KMS-11 (cell line): ENCODE results near the gene GNG7.
A peak's percentile ranks its signal among the peaks of the same experiment; 100 is the strongest.
"Not testable (repeated sequence)": the region's sequence is repeated elsewhere in the genome, so short reads cannot be mapped to it uniquely, and the experiment has no call there.

Experiments
- H2AFZ ChIP-seq: fragments of 200-600 bp; sonication (generic); 2 replicates; pipeline ENCODE4 v1.6.1; 2016; ENCODE audit warnings: antibody characterized with exemption, mixed run types, low read depth
- H3K27ac ChIP-seq: fragments of 200-600 bp; sonication (generic); 2 replicates; pipeline ENCODE4 v1.6.1; 2016; ENCODE audit warnings: mild to moderate bottlenecking, mixed run types
- H3K27me3 ChIP-seq: fragments of 200-600 bp; sonication (generic); 2 replicates; pipeline ENCODE4 v1.6.1; 2017; ENCODE audit warnings: mild to moderate bottlenecking, low read depth, mixed run types, moderate library complexity; ENCODE audit not compliant: insufficient read depth
- H3K36me3 ChIP-seq: fragments of 200-600 bp; sonication (generic); 2 replicates; pipeline ENCODE4 v1.6.1; 2017; ENCODE audit warnings: mild to moderate bottlenecking, mixed run types; ENCODE audit not compliant: insufficient read depth
- H3K4me1 ChIP-seq: fragments of 200-600 bp; sonication (generic); 2 replicates; pipeline ENCODE4 v1.6.1; 2016; ENCODE audit warnings: mild to moderate bottlenecking, low read depth, mixed run types; ENCODE audit not compliant: poor library complexity, severe bottlenecking
- H3K4me2 ChIP-seq: fragments of 200-600 bp; sonication (generic); 2 replicates; pipeline ENCODE4 v1.7.0; 2016; ENCODE audit warnings: mild to moderate bottlenecking, mixed run types
- H3K4me3 ChIP-seq: fragments of 200-600 bp; sonication (generic); IDR thresholded peaks from 2 replicates; pipeline ENCODE4 v1.6.1; 2017; ENCODE audit warnings: low read depth, low read length, mixed read lengths; ENCODE audit not compliant: insufficient read depth
- H3K79me2 ChIP-seq: fragments of 200-600 bp; sonication (generic); 2 replicates; pipeline ENCODE4 v1.6.1; 2016; ENCODE audit warnings: low read depth, mixed run types; ENCODE audit not compliant: insufficient read depth
- H3K9ac ChIP-seq: fragments of 200-600 bp; sonication (generic); 2 replicates; pipeline ENCODE4 v1.6.1; 2016; ENCODE audit warnings: mild to moderate bottlenecking, mixed run types
- H4K20me1 ChIP-seq: fragments of 200-600 bp; sonication (generic); 2 replicates; pipeline ENCODE4 v1.6.1; 2016; ENCODE audit warnings: mild to moderate bottlenecking, mixed run types; ENCODE audit not compliant: insufficient read depth
- TF ChIP-seq, protein P1 (sequence below): fragments of 200-600 bp; sonication (generic); conservative IDR thresholded peaks from 2 replicates; pipeline ENCODE4 v1.6.1; 2017; ENCODE audit warnings: low read depth, mild to moderate bottlenecking, antibody characterized with exemption, low read length, moderate library complexity, mixed read lengths

Gene GNG7

DNA sequence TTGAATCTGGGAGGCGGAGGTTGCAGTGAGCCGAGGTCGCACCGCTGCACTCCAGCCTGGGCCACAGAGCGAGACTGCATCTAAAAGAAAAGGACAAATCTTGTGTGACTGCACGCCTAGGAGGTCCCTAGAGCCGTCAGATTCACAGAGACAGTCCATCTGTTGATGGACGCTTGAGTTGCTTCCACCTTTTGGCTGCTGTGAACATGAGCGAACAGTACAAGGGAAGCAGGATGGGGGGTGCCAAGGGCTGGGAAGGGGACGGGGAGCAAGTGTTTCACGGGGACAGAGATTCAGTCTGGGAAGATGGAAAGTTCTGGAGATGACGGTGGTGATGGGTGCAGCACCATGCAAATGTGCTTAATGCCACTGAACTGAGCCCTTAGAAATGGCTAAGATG, 78.7 kb downstream of the GNG7 start:
- no peak overlapping the region for H3K4me2 ChIP-seq

DNA sequence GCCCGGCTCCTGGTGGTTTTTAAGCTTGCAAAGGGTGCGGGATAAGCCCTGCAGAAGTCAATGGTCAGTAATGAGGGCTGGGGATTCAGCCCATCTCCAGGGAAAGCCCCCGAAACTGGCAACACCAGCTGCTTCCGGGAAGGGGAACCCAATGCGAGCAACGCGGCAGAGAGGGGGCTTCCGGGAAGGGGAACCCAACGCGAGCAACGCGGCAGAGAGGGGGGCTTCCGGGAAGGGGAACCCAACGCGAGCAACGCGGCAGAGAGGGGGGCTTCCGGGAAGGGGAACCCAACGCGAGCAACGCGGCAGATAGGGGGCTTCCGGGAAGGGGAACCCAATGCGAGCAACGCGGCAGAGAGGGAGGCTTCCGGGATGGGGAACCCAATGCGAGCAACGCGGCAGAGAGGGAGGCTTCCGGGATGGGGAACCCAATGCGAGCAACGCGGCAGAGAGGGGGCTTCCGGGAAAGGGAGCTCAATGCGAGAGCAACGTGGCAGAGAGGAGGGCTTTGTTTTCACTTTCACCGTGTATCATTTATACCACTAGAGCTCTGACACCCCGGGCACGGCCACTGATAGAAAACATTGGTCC, 80.0 kb downstream of the GNG7 start:
- H3K27me3 ChIP-seq, H3K79me2 ChIP-seq, H2AFZ ChIP-seq, H3K27ac ChIP-seq, H3K36me3 ChIP-seq, H3K4me3 ChIP-seq, H4K20me1 ChIP-seq: not testable (repeated sequence)
- peak overlapping the region; percentile 11; the same call in 1 of the 2 replicates for H3K9ac ChIP-seq
- H3K4me1 ChIP-seq = peaks cover 35% of the 10 kb centered on the region
- H3K4me2 ChIP-seq = 0 out of 2 replicates have a peak overlapping the region, but pooled peaks have one; percentile 96

More for the DNA sequence above, 78.7 kb downstream of the GNG7 start:
- Histone ChIP-seq H3K9ac (no peak overlapping the region), H3K79me2 (no peaks in the 10 kb centered on the region), H3K4me1 (peaks cover 32% of the 10 kb centered on the region), H3K27me3 (no peaks in the 10 kb centered on the region), H3K36me3 (no peaks in the 10 kb centered on the region), H3K27ac (no peak overlapping the region), H2AFZ (no peak overlapping the region), H4K20me1 (no peaks in the 10 kb centered on the region), H3K4me3 (no peak overlapping the region)
- TF ChIP-seq, protein P1, sequence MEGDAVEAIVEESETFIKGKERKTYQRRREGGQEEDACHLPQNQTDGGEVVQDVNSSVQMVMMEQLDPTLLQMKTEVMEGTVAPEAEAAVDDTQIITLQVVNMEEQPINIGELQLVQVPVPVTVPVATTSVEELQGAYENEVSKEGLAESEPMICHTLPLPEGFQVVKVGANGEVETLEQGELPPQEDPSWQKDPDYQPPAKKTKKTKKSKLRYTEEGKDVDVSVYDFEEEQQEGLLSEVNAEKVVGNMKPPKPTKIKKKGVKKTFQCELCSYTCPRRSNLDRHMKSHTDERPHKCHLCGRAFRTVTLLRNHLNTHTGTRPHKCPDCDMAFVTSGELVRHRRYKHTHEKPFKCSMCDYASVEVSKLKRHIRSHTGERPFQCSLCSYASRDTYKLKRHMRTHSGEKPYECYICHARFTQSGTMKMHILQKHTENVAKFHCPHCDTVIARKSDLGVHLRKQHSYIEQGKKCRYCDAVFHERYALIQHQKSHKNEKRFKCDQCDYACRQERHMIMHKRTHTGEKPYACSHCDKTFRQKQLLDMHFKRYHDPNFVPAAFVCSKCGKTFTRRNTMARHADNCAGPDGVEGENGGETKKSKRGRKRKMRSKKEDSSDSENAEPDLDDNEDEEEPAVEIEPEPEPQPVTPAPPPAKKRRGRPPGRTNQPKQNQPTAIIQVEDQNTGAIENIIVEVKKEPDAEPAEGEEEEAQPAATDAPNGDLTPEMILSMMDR = no peak

DNA sequence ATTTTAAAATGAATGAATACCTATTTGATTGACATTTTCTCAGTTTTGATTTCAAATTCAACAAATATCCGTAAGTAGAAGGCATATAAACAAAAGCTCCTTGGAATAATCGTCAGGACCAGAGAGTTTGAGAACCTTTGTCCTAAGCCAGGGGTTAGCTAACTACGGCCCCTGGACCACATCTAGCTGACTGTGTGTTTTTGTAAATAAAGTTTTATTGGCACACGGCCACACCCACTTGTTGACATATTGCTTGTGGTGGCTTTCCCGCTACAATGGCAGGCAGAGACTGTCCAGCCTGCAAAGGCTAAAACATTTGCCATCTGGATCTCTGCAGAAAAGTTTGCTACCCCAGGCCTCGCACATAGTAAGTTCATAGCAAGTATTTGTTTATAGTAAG, 83.4 kb downstream of the GNG7 start:
- Histone ChIP-seq H3K4me3 (no peak overlapping the region), H3K27me3 (no peaks in the 10 kb centered on the region), H3K4me1 (peaks cover 38% of the 10 kb centered on the region), H3K36me3 (no peaks in the 10 kb centered on the region), H4K20me1 (no peaks in the 10 kb centered on the region), H3K27ac (no peak overlapping the region), H3K9ac (no peak overlapping the region), H2AFZ (no peak overlapping the region), H3K4me2 (0 out of 2 replicates have a peak overlapping the region, but pooled peaks have one; percentile 8), H3K79me2 (no peaks in the 10 kb centered on the region)
- TF ChIP-seq, protein P1 = no peak

DNA sequence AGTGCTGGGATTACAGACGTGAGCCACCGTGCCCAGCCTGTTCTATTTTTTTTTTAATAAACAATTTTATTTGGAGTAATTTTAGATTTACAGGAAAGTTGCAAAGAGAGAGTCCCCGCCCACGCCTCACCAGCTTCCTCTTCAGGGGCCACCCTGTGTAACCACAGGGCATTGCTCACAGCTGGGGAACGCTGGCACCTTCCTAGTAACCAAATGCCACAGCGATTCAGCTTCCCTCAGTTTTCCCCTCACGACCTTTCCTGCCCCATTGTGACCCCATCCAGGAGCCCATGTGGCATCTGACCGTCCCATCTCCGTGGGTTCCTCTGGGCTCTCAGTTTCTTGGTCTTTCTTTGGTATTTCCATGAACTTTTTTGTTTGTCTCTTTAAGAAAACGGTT, 83.9 kb downstream of the GNG7 start:
- TF ChIP-seq, protein P1 = no peak
- H3K27me3 ChIP-seq = no peaks in the 10 kb centered on the region
- H3K4me1 ChIP-seq = peaks cover 43% of the 10 kb centered on the region
- H3K4me3 ChIP-seq = no peak overlapping the region
- H2AFZ ChIP-seq = no peak overlapping the region
- no peak overlapping the region for H3K9ac ChIP-seq
- H3K4me2 ChIP-seq = 0 out of 2 replicates have a peak overlapping the region, but pooled peaks have one; percentile 8
- no peaks in the 10 kb centered on the region for H3K79me2 ChIP-seq
- H3K27ac ChIP-seq = no peak overlapping the region
- H4K20me1 ChIP-seq = no peaks in the 10 kb centered on the region
- H3K36me3 ChIP-seq = no peaks in the 10 kb centered on the region

DNA sequence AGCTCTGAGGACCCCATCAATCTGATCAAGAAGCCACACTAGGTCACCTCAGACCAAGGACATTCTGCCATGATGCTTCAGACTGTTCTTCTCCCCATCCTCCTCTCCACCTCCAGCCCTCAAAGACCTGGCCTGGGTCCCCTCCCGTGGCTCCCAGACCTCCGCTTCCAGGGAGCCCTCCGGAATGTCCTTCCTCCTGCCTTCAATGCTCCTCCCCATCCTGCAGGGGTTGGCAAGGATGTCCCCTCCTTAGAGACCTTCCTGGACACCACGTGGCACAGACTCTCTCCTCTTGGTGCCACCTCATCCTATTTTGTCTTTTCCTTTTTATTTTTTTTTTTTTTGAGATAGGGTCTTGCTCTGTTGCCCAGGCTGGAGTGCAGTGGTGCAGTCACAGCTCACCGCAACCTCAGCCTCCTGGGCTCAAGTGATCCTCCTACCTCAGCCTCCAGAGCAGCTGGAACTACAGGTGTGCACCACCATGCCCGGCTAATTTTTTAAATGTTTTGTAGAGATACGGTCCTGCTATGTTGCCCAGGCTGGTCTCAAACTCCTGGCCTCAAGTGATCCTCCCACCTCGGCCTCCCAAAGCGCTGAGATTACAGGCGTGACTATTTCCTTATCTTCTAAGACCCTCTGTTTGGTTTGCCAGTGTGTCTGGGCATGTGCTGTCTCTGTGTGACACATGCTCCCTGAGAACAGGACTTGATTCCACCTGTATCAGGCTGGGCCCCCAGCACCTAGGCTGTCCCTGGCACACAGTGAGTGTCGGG, 84.9 kb downstream of the GNG7 start:
- Histone ChIP-seq H3K36me3 (no peaks in the 10 kb centered on the region), H3K79me2 (no peaks in the 10 kb centered on the region), H3K4me1 (peaks cover 51% of the 10 kb centered on the region), H3K4me2 (no peak overlapping the region), H3K27me3 (no peaks in the 10 kb centered on the region), H3K9ac (no peak overlapping the region), H3K27ac (no peak overlapping the region), H4K20me1 (no peaks in the 10 kb centered on the region), H3K4me3 (no peak overlapping the region), H2AFZ (no peak overlapping the region)
- TF ChIP-seq, protein P1 = no peak
